Esophagus muscularis mucosa (tissue), 4 donors: ENCODE results near the gene NUP98. TPM values are rescaled to one million over a fixed set of nuclear protein-coding genes. Genes with fewer than 3 reads are reported as not detected.

ENCODE experiments used
- DNase-seq: peaks from one replicate; pipeline ENCODE4 v3.0.0-alpha.2; 2017; ENCODE audit errors: extremely low spot score
- H3K27ac ChIP-seq, 4 donors: fragments of 200-600 bp; sonication (generic); replicated peaks in 1 of 4; 1 replicate in 3 of 4; 2 replicates in 1 of 4; pipeline ENCODE4 v1.5.1; 2016 to 2019; ENCODE audit warnings: mild to moderate bottlenecking in 1 of 4
- H3K27me3 ChIP-seq, 4 donors: fragments of 200-600 bp; sonication (generic); one replicate each; pipeline versions ENCODE4 v1.5.1 to v1.6.0; 2016 to 2019
- H3K36me3 ChIP-seq, 4 donors: fragments of 200-600 bp; sonication (generic); one replicate each; pipeline ENCODE4 v1.5.1; 2016 to 2019
- H3K4me1 ChIP-seq, 4 donors: fragments of 200-600 bp; sonication (generic); one replicate each; pipeline ENCODE4 v1.5.1; 2016 to 2019
- H3K4me3 ChIP-seq, 4 donors: fragments of 200-600 bp; sonication (generic); 1 replicate in 2 of 4; 2 replicates in 2 of 4; pipeline ENCODE4 v1.5.1; 2016 to 2019; ENCODE audit warnings: mild to moderate bottlenecking in 4 of 4, moderate library complexity in 1 of 4
- H3K9me3 ChIP-seq, 4 donors: fragments of 200-600 bp; sonication (generic); 1 replicate in 3 of 4; 2 replicates in 1 of 4; pipeline ENCODE4 v1.5.1; 2016 to 2019
- CTCF ChIP-seq, 3 experiments: fragments of 200-600 bp in 2 of 3; fragments of 450-650 bp in 1 of 3; sonication (generic) in 2 of 3; IDR thresholded peaks; one replicate each; pipeline ENCODE4 v1.5.1; 2017 to 2019; ENCODE audit warnings: antibody characterized with exemption in 3 of 3, mild to moderate bottlenecking in 2 of 3, moderate library complexity in 1 of 3
- EP300 ChIP-seq: sonication (generic); formaldehyde crosslinking; IDR thresholded peaks from one replicate; pipeline ENCODE4 v1.6.1; 2017; ENCODE audit warnings: antibody characterized with exemption
- POLR2A ChIP-seq: fragments of 450-650 bp; IDR thresholded peaks from one replicate; pipeline ENCODE4 v1.6.1; 2017; ENCODE audit warnings: antibody characterized with exemption, moderate library complexity, mild to moderate bottlenecking, low read depth
- POLR2AphosphoS5 ChIP-seq, 2 donors: sonication (generic); formaldehyde crosslinking; IDR thresholded peaks; one replicate each; pipeline ENCODE4 v1.6.1; 2017; ENCODE audit warnings: antibody characterized with exemption in 2 of 2
- WGBS: methylation state at CpG from one replicate; pipeline ENCODE4 v1.1.5; 2018; 5-methylcytosine and 5-hydroxymethylcytosine counted together
- intact Hi-C: fragments of 100-400 bp; cut with DNase I; formaldehyde crosslinking; loops from one replicate; pipeline ENCODE4 v1.15.1; 2023
- total RNA-seq, 4 donors: library from RNA; depleted of rRNA; stranded (reverse); fragments of >200 nt; gene quantifications; one replicate each; pipeline versions ENCODE4 v1.1.0 to v1.2.1, GENCODE V29; 2016

The NUP98 gene
- total RNA-seq, result 100 to 1,000 TPM in 1 of 4 donors, 10 to 100 TPM in 3; 67.7 to 117 (median 89.8) TPM

GRCh38 chr11:3797329-3798090 lies at the start of gene NUP98:
TSS of gene NUP98 (minus strand) at chr11:3797554. CDS start at chr11:3782117, 15,437 bp downstream.
- 0% methylated on average over 30 of the region's 86 CpGs for WGBS
- peak; percentile 99 for TF ChIP-seq POLR2A
- TF ChIP-seq CTCF (IDR thresholded peaks at IDR 0.05), result no peak
- TF ChIP-seq EP300, result no peak
- TF ChIP-seq POLR2AphosphoS5 (IDR thresholded peaks at IDR 0.05), result peak; percentile 100
- Histone ChIP-seq H3K36me3 (peaks cover 4 to 22% (median 16%) of the 10 kb centered on the region in 4 donors), H3K27me3 (no peaks in the 10 kb centered on the region), H3K4me1 (peaks cover 15 to 46% (median 40%) of the 10 kb centered on the region in 4 donors), H3K9me3 (no peaks in the 10 kb centered on the region), H3K27ac (peak within 1 kb of the TSS; percentile 93 to 99 (median 96)), H3K4me3 (peak within 1 kb of the TSS; percentile 77 to 95 (median 90))
- intact Hi-C loops, result loop anchor here (5.0 kb wide), 1 partner anchor 40 kb away; no protein-coding TSS in a partner anchor
- peak; percentile 100 for DNase-seq

DNA sequence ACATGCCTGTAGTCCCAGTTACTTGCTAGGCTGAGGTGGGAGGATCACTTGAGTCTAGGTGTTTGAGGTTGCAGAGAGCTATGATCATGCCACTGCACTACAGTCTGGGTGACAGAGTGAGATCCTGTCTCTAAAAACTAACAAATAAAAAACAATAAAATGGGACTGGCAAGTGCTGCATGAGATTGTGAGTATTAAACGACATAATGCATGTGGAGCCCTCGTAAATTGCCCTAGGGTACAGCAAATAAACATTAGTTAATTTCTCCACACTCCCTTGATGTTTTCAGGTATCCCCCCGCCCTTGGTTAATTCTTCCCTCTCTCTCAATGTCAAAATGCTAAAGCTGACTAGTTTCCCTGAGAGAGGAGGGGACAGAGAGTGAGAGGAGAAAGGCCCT lies 48.3 kb upstream of the NUP98 start:
- Histone ChIP-seq H3K4me1 (peaks cover 0 to 14% (median 6%) of the 10 kb centered on the region in 4 donors), H3K36me3 (no peaks in the 10 kb centered on the region), H3K27me3 (no peaks in the 10 kb centered on the region), H3K4me3 (no peak overlapping the region), H3K9me3 (no peaks in the 10 kb centered on the region), H3K27ac (no peak overlapping the region)
- DNase-seq, result no peak
- 82% methylated on average over 3 of the region's 3 CpGs for WGBS
- intact Hi-C loops, result no loop called here
- TF ChIP-seq EP300 (no peak), POLR2AphosphoS5 (IDR thresholded peaks at IDR 0.05) (no peak), POLR2A (no peak), CTCF (IDR thresholded peaks at IDR 0.05) (no peak)

- 89% methylated on average over 1 of the region's 1 CpG for WGBS
- Histone ChIP-seq H3K9me3 (no peaks in the 10 kb centered on the region), H3K4me1 (peaks cover under 1 to 16% (median 6%) of the 10 kb centered on the region in 4 donors), H3K27ac (no peak overlapping the region), H3K27me3 (no peaks in the 10 kb centered on the region), H3K36me3 (no peaks in the 10 kb centered on the region), H3K4me3 (no peak overlapping the region)
- intact Hi-C loops, result no loop called here
- no peak for DNase-seq
- TF ChIP-seq CTCF (IDR thresholded peaks at IDR 0.05) (no peak), EP300 (no peak), POLR2A (no peak), POLR2AphosphoS5 (IDR thresholded peaks at IDR 0.05) (no peak)
Observed at GRCh38 chr11:3845246-3845645, 47.9 kb upstream of the NUP98 start.

DNA sequence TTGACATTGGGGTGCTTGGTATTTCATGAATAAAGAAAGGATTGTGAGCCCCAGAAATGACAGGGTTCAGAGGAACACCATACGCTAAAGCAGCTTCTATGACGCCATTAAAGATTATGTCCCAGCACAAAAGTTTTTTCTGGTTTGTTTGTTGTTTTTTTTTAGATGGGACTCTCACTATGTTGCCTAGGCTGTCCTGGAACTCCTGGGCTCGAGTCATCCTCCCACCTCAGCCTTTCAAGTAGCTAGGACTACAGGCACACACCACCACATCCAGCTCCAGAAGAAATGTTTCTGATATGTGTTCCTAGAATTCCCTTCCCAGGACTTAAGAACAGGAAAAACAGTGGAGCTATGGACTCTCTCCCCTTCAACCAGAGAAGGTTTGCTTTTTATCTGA lies 46.0 kb upstream of the NUP98 start:
- no peak for DNase-seq
- Histone ChIP-seq H3K27me3 (no peaks in the 10 kb centered on the region), H3K27ac (no peak overlapping the region), H3K4me1 (peaks cover 15 to 30% (median 22%) of the 10 kb centered on the region in 4 donors), H3K9me3 (no peaks in the 10 kb centered on the region), H3K36me3 (no peaks in the 10 kb centered on the region), H3K4me3 (no peak overlapping the region)
- intact Hi-C loops, result no loop called here
- WGBS, result 90% methylated on average over 3 of the region's 3 CpGs
- TF ChIP-seq CTCF (IDR thresholded peaks at IDR 0.05), result no peak
- no peak for TF ChIP-seq POLR2A
- TF ChIP-seq POLR2AphosphoS5 (IDR thresholded peaks at IDR 0.05), result no peak
- TF ChIP-seq EP300, result no peak
